Left colon (tissue), 2 donors: ENCODE measurements around the gene MAD1L1. TPM values are rescaled to one million over a fixed set of nuclear protein-coding genes. Genes with fewer than 3 reads are reported as not detected.
"Not testable (repeated sequence)": the region's sequence is repeated elsewhere in the genome, so short reads cannot be mapped to it uniquely, and the experiment has no call there.

Source experiments
- ATAC-seq: fragments of 200-7000 bp; cut with Tn5 transposase; one replicate; pipeline ENCODE4 v1.9.1; 2020; ENCODE audit warnings: mild to moderate bottlenecking, moderate library complexity
- DNase-seq, 2 donors: peaks; one replicate each; pipeline ENCODE4 v3.0.0-alpha.2; 2020
- intact Hi-C, 2 donors: fragments of 100-400 bp; cut with DNase I in 1 of 2; cut with micrococcal nuclease in 1 of 2; formaldehyde crosslinking; loops; one replicate each; pipeline versions ENCODE4 v1.11.2 to v1.14.0; 2022; cut with DNase I, micrococcal nuclease
- total RNA-seq, 2 donors: library from RNA; stranded (reverse); fragmentation: NEBNext Ultra II Directional; extraction: Animal tissue kit (Norgen Biotek cat#: 25700); gene quantifications; one replicate each; pipeline ENCODE4 v1.2.1, GENCODE V29; 2021
- donor health status: DM: no; HTN: no; CAD: no.
- donor health status: DM: yes; HTN: yes; CAD: no.

MAD1L1 gene
- total RNA-seq, 2 donors from 2014 or later: 22.1 to 28.2 TPM

DNA sequence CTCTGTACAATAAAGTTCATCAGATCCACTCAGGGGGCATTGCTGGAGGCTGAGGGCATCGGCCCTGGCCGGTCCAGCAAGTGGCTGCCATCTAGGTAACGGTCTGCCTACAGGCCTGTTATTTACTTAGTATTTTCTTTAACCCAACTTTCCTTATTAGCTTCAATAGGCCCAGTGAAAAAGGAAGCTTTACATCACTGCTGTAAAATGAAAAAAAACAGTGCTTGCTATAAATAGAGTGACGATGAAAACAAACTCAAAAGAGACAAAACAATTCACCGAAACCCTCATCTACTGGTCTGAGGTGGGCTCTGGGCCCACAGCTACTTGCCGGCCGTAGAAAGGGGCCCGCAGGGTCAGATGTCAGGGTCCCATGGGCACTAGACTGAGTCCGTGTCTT, 370.2 kb downstream of the MAD1L1 start:
- ATAC-seq (no peak), DNase-seq (no peak)
- intact Hi-C loops: no loop called here

DNA sequence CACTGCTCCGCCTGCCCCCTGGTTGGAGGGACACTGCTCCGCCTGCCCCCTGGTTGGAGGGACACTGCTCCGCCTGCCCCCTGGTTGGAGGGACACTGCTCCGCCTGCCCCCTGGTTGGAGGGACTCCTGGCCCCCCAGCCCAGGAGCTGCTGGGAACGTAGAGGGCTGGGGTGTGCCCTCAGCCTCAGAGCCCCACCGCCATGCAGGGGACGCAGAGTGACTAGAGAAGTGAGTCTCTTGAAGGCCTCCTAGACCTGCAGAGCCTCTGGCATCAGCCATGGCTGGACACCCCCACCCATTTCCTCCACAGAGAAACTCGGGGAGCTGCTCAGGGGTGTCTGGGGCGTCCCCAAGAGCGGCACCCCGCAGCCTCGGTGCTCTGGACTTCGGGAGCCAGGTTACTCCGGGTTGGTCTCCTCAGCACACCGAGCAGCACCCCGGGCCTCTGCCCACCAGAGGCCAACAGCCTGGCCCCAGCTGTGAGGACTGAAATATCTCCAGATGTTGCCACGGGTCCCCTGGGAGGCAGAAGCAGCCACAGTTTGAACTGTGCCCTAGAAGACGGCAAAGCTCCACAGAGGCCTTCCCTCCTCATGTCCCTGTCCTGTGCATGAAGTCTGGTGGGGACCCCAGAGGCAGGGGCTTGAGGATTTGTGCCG, 370.8 kb downstream of the MAD1L1 start:
- no peak for ATAC-seq
- intact Hi-C loops: no loop called here

DNA sequence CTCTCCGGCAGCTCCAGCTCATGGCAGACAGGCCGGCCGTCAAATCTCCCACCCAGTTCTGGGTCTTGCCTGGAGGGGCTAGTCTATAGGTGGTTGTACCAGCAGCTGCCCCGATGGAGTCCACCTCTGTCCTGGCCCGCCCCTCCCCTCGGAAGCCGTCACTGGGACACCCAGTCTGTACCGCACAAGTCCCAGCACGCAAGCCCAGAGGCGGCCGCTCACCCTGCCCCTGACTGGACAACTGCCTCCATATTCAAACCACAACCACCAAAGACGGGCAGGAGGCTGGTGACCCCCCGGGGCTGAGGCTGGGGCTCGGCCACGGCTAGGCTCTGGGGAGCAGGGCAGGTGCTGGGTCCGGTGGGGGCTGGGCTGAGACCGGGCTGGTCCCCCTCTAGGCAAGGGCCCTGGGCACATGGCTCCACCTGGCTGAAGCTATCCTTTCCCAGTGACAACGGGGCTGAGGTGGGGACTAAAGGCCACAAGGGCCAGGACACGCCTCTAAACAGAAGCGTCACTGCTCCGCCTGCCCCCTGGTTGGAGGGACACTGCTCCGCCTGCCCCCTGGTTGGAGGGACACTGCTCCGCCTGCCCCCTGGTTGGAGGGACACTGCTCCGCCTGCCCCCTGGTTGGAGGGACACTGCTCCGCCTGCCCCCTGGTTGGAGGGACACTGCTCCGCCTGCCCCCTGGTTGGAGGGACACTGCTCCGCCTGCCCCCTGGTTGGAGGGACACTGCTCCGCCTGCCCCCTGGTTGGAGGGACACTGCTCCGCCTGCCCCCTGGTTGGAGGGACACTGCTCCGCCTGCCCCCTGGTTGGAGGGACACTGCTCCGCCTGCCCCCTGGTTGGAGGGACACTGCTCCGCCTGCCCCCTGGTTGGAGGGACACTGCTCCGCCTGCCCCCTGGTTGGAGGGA, 371.6 kb downstream of the MAD1L1 start:
- intact Hi-C loops, ATAC-seq, DNase-seq: not testable (repeated sequence)

More for the DNA sequence above, 370.8 kb downstream of the MAD1L1 start:
- no peak for DNase-seq

DNA sequence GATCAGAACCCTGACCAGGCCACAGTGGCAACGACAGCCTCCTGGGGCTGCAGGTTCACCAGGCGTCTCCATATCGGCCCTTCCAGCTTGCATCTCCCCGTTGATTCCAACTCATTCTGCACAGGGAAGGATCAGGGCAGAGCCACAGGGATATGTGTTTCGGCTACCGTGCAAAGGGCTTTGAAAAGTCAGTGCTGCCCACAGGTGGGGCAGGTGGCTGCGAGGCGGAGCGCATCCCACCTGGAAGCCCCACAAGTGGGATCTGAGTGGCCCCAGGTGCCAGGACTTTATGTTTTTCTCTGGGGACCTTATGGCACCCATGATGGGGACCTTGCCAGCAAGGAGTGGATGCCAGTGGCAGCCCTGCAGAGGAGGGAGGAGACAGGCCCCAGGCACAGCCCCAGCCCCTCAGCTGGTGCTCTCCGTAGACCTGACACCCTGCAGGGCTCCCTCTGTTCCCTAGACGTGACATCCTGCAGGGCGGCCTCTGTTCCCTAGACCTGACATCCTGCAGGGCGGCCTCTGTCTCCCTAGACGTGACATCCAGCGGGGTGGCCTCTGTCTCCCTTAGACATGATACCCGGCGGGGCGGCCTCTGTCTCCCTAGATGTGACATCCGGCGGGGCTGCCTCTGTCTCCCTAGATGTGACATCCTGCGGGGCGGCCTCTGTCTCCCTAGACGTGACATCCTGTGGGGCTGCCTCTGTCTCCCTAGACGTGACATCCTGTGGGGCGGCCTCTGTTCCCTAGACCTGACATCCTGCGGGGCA, 373.3 kb downstream of the MAD1L1 start:
- ATAC-seq: no peak
- DNase-seq: no peak
- intact Hi-C loops: no loop called here

DNA sequence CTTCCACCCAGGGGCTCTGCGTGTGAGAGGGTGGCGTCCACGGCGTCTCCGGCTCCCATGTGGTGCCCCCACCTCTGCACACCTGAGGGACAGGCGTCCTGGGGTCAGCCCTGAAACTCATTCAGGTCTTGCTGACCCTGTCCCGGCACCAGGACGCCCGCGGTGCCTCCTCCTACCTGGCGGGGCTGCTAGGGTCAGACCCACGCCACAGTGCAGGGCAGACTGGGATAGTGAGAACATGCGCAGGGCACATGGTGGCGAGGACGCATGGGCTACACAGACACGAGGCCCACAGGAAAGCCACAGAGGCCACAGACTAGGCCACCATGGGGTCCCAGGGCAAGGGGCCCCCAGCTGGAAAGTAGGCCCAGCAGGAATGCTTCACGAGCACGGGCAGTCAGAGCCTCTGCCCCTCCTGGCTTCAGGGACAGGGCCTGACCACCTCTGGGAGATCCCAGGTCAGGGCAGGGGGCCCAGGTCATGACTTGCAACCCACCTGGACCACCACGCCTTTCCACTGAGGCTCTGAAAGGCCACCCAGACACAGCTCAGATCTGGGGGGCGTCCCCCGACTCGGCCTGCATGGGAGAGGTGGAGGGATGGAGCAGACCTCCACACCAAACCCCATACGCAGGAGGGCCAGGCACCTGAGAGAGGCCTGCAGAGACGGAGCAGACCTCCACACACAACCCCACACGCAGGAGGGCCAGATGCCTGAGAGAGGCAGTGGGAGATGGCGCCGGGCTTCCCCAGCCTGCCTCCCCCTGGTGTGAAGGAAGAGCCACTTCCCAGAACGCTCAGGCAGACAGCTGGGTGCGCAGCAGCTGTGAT, 374.1 kb downstream of the MAD1L1 start:
- intact Hi-C loops: no loop called here
- ATAC-seq (no peak), DNase-seq (no peak)

DNA sequence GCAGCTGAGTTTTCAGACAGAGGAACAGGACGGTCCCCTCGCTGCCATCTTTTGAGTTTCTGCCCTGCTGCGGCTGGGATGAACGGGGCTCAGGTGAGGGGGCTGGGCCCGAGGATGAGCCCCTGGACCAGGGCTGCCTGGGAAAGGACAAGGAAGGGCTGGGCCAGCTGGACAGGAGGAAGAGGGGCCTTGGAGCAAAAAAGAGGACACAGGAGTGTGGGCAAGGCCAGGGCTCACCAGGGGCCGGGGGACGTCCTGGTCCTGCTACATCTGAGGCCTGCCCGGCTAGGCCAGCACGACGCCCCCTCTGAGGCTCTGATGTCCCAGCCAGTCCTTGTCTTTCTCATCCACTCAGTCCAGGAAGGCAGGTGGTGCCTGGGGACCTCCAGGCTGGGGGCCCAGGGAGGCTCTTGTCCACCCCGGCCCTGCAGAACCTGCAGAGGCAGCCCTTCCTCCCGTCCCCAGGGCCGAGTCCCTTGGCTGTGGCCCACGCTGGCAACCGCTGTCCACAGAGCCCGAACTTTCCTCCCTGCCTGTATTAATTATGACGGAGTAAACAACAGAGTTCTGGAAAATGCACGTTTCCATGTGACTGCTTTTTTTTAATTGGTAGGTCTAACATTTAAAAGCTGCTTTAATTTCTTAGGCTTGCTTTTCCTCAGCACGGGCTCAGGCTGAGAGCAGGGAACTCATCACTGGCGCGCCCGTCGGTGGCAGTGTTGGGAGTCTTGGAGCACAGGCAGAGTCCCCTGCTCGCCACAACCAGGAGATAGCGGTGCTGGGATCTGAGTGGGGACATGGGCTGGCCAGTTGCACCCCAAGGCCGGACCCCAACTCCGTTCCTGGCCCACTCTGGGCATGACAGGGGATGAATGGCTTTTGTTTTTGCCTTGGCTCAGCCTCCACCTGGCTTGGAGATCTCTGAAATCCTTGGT, 375.0 kb downstream of the MAD1L1 start:
- ATAC-seq: no peak
- intact Hi-C loops: no loop called here
- no peak for DNase-seq

DNA sequence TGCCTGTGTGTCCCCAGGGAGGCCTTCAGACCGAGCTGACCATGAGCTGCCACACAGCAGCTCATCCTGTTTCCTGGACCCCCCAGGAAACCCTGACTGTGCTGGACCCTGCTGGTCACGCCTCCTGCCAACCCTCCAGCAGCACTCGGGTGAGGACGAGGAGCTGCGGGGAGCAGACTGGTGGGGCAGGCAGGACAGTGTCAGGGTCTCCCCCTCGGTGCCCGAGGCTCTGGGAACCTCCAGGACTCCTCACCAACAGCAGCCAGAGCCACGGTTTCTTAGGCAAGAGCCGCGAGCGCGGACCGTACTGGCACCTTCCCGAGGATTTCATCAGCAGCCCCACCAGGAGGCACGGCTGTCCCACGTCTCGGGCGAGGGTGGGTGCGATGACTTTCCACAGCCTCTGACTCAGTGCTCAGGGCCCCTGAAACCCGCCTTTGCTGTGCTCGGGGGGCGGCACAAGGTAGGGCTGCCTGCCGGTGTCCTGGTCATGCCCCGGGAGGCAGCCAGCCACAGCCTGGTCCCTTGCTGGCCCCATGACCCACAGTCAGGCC, 375.8 kb downstream of the MAD1L1 start:
- no peak for DNase-seq
- intact Hi-C loops: no loop called here
- ATAC-seq: no peak

DNA sequence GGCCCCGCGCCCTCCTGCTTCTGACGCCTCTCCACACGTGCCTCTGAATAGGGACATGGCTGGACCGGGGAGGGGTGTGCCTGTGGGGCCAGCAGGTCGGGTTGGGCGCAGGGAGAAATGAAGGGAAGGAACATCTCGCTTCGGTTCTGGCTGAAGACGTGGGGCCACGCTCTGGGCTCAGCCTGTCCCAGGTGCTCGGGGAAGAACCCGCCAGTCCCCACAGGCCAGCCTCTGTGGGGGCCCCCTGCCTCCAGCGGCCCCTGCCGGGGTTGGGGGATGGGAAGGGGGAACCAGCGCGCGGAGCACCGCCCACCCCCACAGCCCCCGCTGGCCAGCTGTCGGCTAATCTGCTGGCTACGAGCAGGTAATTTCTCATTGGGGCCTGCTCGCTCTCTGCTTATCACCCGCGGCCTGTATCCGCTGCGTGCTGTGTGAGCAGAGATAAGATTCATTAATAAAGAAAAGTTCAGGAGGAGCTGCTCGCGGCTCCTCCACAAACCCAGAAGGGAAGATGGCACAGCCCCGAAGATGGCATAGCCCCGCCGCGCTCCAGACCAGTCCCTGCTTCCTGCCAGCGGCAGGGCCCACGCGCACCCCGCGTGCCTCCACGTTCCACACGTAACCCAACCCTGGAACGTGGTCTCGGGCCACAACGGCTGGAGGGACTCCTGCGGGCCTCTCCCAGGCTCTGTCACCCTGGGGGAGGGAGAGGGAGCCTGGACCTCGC, 376.4 kb downstream of the MAD1L1 start:
- DNase-seq: no peak
- intact Hi-C loops: no loop called here
- ATAC-seq: no peak

DNA sequence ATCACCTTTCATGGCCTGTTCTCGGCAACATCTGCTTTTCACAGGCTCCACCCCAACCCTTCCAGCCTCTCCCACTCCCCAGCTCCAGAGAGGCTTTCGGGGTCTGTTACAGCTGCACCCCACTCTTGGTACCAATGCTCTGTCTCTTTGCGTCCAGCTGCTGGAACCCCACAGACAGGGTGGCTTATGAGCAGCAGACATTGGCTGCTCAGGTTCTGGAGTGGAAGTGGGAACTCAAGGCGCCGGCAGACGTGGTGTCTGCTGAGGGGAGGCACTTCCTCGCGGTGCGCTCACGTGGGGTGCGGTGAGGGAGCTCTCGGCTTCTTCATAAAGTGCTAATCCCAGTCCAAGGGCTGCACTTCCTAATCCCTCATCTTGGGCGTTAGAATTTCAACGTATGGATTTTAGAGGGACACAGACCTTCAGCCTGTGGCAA, 377.0 kb downstream of the MAD1L1 start:
- no peak for ATAC-seq
- peak in 1 of 2 donors; percentile 1 for DNase-seq
- intact Hi-C loops: no loop called here

DNA sequence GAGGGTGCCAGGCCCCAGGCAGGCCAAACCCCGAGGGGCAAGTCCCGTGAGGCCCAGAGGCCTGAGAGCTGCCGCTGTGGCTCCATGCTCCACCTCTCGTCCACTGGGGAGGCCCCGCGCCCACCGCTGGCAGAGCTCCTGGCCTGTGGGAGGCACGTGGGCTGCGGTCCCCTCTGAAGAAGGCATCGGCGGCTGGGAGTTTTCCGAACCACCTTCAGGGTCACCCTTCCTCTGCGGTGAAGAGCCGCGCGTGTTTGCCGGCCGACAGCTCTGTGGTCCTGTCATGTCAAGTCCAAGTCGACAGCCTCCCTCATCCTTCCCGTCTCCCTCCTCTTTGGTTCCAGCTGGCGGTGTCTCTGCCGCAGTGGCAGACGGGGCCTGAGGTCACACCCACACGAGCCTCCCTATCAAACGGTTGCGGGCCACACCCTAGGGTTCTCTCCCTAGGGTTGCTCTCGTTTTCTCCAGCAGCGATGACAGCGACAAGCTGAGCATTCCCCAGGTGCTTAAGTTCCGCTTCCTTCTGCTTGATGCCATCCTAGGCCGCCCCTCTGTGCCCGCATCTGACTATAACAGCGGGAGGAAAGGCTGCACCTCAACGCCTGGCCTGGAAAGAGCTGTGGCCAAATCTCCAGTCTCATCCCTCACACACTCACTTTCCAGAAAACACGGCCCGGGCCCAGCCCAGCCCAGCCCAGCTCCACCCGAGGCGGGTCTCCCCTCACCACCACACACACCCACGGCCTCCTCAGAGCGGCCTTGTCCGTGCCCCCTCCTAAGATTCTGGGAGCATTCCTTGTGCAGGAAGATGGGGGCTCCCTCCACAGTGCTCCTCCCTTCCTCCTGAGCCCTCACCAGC, 377.6 kb downstream of the MAD1L1 start:
- intact Hi-C loops: no loop called here
- peak; percentile 1 to 18 for DNase-seq
- no peak for ATAC-seq

DNA sequence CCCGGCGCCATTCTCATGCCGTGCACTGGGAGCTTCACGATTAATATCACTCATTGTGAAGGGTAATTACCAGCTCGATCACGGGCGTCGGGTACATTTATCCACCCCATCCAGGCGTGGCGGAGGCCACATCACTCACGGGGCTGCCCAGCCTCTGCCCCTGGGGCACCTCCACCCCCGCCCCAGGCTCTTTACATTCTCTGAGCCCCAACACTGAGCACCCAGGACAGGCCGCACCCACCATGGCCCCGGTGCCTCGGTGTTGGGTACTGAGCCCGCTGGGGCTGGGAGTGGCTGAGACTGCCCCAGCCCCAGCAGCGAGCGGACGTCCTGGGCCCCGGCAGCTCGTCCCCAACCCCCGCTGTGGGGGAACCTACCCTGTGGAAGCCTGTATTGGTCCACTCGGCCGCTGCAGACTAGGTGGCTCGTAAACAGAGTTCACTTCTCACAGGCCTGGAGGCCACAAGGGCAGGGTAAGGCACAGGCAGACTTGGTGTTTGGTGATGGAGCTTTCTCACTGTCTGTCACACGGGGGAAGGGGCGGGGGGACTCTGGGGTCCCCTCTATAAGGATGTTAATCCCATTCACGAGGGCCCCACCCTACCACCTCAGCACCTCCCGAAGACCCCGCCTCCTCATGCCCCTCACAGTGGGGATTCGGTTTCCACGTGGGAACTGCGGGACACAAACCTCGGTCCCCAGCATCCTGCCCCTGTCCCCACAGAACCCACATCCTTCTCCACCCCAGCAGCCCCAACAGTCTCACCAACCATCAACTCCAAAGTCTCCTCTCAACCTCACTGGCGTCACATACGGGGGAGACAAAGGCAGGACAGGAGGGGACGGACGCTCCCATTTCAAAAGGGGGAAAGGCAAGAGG, 378.5 kb downstream of the MAD1L1 start:
- intact Hi-C loops: no loop called here
- ATAC-seq (no peak), DNase-seq (peak; percentile 4 to 17)

DNA sequence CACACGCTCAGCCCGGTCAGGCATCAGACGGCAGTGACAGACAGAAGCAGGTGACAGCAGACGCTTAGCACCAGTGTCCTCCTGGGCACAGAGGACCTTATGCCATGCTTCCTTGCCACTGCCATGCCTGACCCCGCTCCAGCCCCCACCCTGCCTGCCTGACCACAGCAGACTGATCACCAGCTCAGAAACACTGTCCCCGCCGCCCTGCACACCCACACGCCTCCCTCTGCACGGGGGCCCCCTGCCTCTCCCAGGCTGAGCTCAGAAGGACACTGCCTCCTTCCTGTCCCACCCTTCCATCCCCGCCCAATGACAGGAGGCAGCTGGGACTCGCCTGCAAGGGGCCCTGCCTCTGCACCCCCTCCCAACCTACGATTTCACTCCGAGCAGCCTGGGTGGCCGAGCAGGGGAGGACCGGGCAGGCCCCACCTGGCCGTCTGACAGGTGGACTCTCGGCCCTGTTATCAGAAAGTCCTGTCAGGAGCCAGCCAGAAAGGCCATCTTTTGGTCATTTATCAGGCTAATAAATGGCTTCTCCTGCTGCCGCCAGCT, 379.2 kb downstream of the MAD1L1 start:
- no peak for ATAC-seq
- peak; percentile 2 to 18 for DNase-seq
- intact Hi-C loops: no loop called here

DNA sequence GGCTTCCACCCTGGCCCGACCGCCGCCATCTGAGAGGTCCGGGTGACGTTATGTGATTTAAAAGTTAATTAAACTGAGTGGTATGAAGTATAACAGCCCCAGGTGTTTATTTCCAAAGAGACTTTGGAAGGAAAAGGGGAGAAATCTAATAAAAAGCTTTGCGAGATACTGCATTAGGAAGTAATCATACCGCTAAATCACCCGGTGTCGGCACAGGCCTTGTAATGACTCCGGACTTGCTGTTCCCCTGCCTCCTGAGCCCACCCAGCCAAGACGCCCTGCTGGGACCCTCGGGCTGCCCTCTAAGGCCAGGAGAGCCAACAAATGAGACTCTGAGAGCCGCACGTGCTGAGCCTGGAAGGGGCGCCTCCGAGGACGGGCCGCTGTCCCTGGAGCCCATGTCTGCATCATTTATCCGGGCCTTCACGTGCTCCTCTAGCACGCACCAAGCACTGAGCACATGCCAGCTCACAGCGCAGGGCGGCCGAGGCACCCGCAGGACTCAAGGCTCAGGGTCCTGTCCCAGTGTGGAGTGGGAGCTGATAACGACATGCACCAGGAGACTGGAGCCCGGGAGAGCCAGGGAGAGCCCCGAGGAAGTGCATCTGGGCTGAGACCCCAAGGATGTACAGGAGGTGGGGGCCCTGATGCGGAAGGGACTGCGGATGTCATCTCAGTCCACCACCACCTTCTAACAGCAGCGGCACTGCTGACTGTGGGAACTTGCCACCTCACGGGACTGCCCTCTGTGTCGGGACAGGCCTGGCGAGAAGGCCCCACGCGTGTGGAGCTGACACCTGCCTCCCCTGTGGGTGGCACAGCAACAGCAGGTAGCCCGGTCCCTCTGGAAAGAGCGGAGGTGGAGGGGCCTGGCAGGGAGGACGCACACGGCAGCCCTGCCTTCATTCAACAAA, 380.0 kb downstream of the MAD1L1 start:
- peak; percentile 1 to 13 for DNase-seq
- ATAC-seq: no peak
- intact Hi-C loops: no loop called here
